ENCODE measurements around the gene MORF4L1. TPM values are rescaled to one million over a fixed set of nuclear protein-coding genes. Genes with fewer than 3 reads are reported as not detected.
"Not testable (repeated sequence)": the region's sequence is repeated elsewhere in the genome, so short reads cannot be mapped to it uniquely, and the experiment has no call there.

The MORF4L1 gene
- total and polyA plus RNA-seq, 4 donors: 124 to 433 (median 267) TPM

DNA sequence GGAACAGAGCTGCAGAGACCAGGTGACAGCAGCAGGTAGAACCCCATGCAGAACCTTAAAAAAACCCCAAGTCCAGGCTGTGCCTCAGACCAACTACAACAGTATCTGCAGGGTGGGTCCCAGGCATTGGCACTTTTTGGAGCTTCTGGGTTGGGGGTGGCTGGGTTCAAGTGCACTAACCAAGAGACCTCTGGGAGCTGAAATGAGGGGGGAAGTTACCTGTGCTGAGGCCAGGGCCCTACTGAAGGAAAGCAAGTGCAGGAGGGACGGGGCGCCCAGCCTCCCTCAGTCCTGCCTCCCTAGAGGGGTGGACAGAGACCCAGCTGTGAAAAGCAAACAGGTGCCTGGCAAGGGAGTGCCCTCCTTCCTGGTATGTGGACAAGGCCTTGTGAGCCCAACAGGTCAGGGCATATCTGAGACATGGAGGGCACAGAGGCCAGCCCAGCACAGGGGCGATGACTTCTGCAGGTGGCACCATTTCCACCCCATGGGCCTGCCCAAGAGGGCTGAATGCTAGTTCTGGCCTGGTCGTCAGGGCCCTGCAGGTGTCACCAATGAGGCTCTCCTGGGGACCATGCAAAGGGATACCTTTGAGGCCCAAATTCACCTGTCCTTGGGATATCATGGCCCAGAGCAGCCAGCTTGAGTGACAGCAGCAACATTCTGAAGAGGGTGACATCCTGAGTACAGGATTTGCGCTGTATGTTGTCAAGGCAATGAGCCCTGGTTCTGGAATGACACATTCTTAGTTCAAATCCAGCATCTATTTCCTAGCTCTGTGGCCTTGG lies 53.5 kb downstream of the MORF4L1 start:
- H3K27me3 ChIP-seq (ENCODE audit: control insufficient read depth in 3 of 3, insufficient read depth in 3 of 3, low read length in 2 of 3): no peaks in the 10 kb centered on the region
- no peak overlapping the region for H3K9ac ChIP-seq (ENCODE audit: insufficient read depth in 1 of 2, low read length in 2 of 2)
- ATAC-seq (ENCODE audit: insufficient read depth, low FRiP score): no peak
- H3K4me1 ChIP-seq (ENCODE audit: control insufficient read depth in 5 of 5, insufficient read depth in 5 of 5, low read length in 5 of 5): peaks cover 0 to 22% (median 3%) of the 10 kb centered on the region in 5 donors
- peak overlapping the region in 1 of 2 donors; percentile 35 for H3K27ac ChIP-seq (ENCODE audit: low read depth in 1 of 2, low read length in 1 of 2)
- H3K36me3 ChIP-seq (ENCODE audit: control insufficient read depth in 4 of 4, insufficient read depth in 4 of 4, low read length in 4 of 4): peaks cover 7 to 71% (median 13%) of the 10 kb centered on the region in 4 donors
- TF ChIP-seq, protein P1, sequence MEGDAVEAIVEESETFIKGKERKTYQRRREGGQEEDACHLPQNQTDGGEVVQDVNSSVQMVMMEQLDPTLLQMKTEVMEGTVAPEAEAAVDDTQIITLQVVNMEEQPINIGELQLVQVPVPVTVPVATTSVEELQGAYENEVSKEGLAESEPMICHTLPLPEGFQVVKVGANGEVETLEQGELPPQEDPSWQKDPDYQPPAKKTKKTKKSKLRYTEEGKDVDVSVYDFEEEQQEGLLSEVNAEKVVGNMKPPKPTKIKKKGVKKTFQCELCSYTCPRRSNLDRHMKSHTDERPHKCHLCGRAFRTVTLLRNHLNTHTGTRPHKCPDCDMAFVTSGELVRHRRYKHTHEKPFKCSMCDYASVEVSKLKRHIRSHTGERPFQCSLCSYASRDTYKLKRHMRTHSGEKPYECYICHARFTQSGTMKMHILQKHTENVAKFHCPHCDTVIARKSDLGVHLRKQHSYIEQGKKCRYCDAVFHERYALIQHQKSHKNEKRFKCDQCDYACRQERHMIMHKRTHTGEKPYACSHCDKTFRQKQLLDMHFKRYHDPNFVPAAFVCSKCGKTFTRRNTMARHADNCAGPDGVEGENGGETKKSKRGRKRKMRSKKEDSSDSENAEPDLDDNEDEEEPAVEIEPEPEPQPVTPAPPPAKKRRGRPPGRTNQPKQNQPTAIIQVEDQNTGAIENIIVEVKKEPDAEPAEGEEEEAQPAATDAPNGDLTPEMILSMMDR (IDR thresholded peaks at IDR 0.05; ENCODE audit: control extremely low read depth, extremely low read depth): no peak
- H3K9me3 ChIP-seq (ENCODE audit: control insufficient read depth in 4 of 4, insufficient read depth in 3 of 4, low read length in 3 of 4): peaks cover 0 to 2% (median 0%) of the 10 kb centered on the region in 4 donors
- DNase-seq: no peak
- no peak overlapping the region for H3K4me3 ChIP-seq
- WGBS, 2 donors: 92 to 95% methylated on average over 5 of the region's 5 CpGs

DNA sequence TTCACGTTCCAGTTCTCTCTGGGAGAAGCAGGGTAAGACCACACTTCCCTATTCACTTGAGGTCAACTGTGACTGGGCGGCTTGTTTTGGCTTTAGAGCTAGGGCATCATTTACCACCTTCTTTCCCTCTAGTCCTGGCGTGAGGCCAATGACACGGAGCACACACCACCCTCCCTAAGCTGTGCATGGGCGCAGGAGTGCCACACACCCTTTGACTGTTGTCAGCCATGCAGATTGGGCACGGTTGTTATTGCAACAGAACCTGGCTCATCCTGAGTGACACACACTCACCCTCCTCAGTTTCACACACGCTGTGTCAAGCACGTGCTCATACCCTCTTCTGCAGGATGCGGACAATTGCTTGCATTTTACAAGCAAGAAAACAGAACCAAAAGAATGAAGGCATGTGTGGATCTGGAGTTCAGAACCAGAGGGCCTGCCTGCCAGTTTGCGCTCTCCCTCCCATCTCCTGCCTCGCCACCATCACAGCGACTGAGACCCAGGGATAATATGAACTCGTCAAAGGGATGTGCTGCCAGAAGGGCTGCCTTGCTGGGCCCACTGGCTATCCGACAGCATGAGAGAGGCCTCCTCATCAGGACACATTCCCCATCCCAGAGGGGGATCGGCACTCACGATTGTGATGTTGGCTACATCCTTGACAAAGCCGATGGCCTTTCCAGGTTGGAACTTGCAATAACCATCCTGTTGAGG lies 54.5 kb downstream of the MORF4L1 start:
- Histone ChIP-seq H3K9ac (ENCODE audit: insufficient read depth in 1 of 2, low read length in 2 of 2) (no peak overlapping the region), H3K4me3 (no peak overlapping the region), H3K9me3 (ENCODE audit: control insufficient read depth in 4 of 4, insufficient read depth in 3 of 4, low read length in 3 of 4) (peaks cover 0 to 2% (median 0%) of the 10 kb centered on the region in 4 donors), H3K27me3 (ENCODE audit: control insufficient read depth in 3 of 3, insufficient read depth in 3 of 3, low read length in 2 of 3) (no peaks in the 10 kb centered on the region), H3K36me3 (ENCODE audit: control insufficient read depth in 4 of 4, insufficient read depth in 4 of 4, low read length in 4 of 4) (peaks cover 0 to 70% (median 4%) of the 10 kb centered on the region in 4 donors), H3K4me1 (ENCODE audit: control insufficient read depth in 5 of 5, insufficient read depth in 5 of 5, low read length in 5 of 5) (peaks cover 0 to 23% (median 3%) of the 10 kb centered on the region in 5 donors), H3K27ac (ENCODE audit: low read depth in 1 of 2, low read length in 1 of 2) (peak overlapping the region in 1 of 2 donors; percentile 58)
- 82% methylated on average over 17 of the region's 17 CpGs for WGBS, 2 donors
- ATAC-seq (ENCODE audit: insufficient read depth, low FRiP score): no peak
- no peak for DNase-seq
- TF ChIP-seq, protein P1 (IDR thresholded peaks at IDR 0.05; ENCODE audit: control extremely low read depth, extremely low read depth): no peak

DNA sequence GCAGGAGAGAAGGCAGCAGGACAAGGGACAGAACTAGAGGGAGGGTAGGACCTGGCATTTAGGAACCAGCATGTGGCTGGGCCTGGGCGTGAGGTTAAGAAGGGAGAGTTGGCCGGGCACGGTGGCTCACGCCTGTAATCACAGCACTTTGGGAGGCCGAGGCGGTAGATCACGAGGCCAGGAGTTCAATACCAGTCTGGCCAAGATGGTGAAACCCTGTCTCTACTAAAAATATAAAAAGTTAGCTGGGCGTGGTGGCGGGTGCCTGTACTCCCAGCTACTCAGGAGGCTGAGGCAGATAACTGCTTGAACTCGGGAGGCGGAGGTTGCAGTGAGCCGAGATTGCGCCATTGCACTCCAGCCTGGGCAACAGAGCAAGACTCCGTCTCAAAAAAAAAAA lies 55.5 kb downstream of the MORF4L1 start:
- not testable (repeated sequence) for H3K9ac ChIP-seq (ENCODE audit: insufficient read depth in 1 of 2, low read length in 2 of 2); H3K27me3 ChIP-seq (ENCODE audit: control insufficient read depth in 3 of 3, insufficient read depth in 3 of 3, low read length in 2 of 3); H3K27ac ChIP-seq (ENCODE audit: low read depth in 1 of 2, low read length in 1 of 2); H3K4me3 ChIP-seq; ATAC-seq (ENCODE audit: insufficient read depth, low FRiP score); DNase-seq; H3K9me3 ChIP-seq (ENCODE audit: control insufficient read depth in 4 of 4, insufficient read depth in 3 of 4, low read length in 3 of 4)
- 89 to 94% methylated on average over 14 of the region's 14 CpGs for WGBS, 2 donors
- Histone ChIP-seq H3K36me3 (ENCODE audit: control insufficient read depth in 4 of 4, insufficient read depth in 4 of 4, low read length in 4 of 4) (peaks cover 0 to 67% (median 3%) of the 10 kb centered on the region in 4 donors), H3K4me1 (ENCODE audit: control insufficient read depth in 5 of 5, insufficient read depth in 5 of 5, low read length in 5 of 5) (peaks cover 0 to 13% (median under 1%) of the 10 kb centered on the region in 5 donors)

DNA sequence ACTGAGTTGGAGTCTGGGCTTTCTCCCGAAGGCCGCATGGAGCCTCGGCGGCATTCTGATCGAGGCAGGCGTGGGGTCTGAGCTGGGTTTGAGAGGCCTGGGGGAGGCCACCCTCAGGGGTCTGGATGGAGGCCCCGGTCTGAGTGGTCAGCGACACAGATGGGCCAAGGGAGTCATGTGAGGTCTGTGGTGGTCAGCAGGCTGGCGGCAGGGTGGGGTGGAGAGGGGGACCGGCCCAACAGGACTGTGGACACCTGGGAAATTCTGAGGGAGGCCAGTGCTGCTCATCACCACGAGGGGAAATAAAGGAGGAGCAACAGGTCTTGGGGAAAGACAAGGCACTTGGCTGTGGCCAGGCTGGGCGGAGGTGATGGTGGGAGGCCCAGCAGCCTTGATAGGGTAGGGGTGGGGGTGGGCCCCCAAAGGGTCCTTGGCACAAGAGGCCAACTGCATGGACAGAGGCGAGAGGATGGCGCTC lies 56.0 kb downstream of the MORF4L1 start:
- peaks cover 0 to 68% (median 3%) of the 10 kb centered on the region in 4 donors for H3K36me3 ChIP-seq (ENCODE audit: control insufficient read depth in 4 of 4, insufficient read depth in 4 of 4, low read length in 4 of 4)
- H3K4me3 ChIP-seq: no peak overlapping the region
- ATAC-seq (ENCODE audit: insufficient read depth, low FRiP score) (no peak), DNase-seq (no peak)
- no peak overlapping the region for H3K9ac ChIP-seq (ENCODE audit: insufficient read depth in 1 of 2, low read length in 2 of 2)
- peaks cover 0 to 16% (median 0%) of the 10 kb centered on the region in 5 donors for H3K4me1 ChIP-seq (ENCODE audit: control insufficient read depth in 5 of 5, insufficient read depth in 5 of 5, low read length in 5 of 5)
- no peak overlapping the region for H3K27ac ChIP-seq (ENCODE audit: low read depth in 1 of 2, low read length in 1 of 2)
- WGBS, 2 donors: 96% methylated on average over 14 of the region's 14 CpGs
- TF ChIP-seq, protein P1 (IDR thresholded peaks at IDR 0.05; ENCODE audit: control extremely low read depth, extremely low read depth): no peak
- H3K9me3 ChIP-seq (ENCODE audit: control insufficient read depth in 4 of 4, insufficient read depth in 3 of 4, low read length in 3 of 4): peaks cover 0 to 2% (median 0%) of the 10 kb centered on the region in 4 donors
- H3K27me3 ChIP-seq (ENCODE audit: control insufficient read depth in 3 of 3, insufficient read depth in 3 of 3, low read length in 2 of 3): no peaks in the 10 kb centered on the region

Measured in lung (tissue), 12 donors.